ENCODE data around the gene KCNAB3. TPM values are rescaled to one million over a fixed set of nuclear protein-coding genes. Genes with fewer than 3 reads are reported as not detected.

Gene KCNAB3
- total and polyA plus RNA-seq, 11 donors = 0.19 to 1.7 (median 0.38) TPM; not detected in 2

GRCh38 chr17:7922269-7922844 is 7.3 kb downstream of the KCNAB3 start:
- Histone ChIP-seq H3K27me3 (no peaks in the 10 kb centered on the region), H3K9me3 (no peaks in the 10 kb centered on the region), H3K4me3 (peak overlapping the region in 11 of 12 donors; percentile 9 to 61 (median 52)), H3K4me1 (peaks cover 0 to 15% (median 9%) of the 10 kb centered on the region in 12 donors), H3K36me3 (no peaks in the 10 kb centered on the region), H3K27ac (peak overlapping the region; percentile 25 to 81 (median 70))
- DNase-seq (peak in 1 of 5 donors; percentile 21), ATAC-seq (peak in 1 of 4 donors; percentile 42)
- 25 to 34% (median 30%) methylated on average over 16 of the region's 16 CpGs for whole genome bisulfite sequencing, 4 donors
- intact Hi-C loops (cut with DNase I) = no loop called here
- TF ChIP-seq POLR2A (IDR thresholded peaks at IDR 0.05) (no peak), CTCF (IDR thresholded peaks at IDR 0.05) (no peak)

- DNase-seq (peak in 1 of 5 donors; percentile 5), ATAC-seq (no peak)
- no peak for TF ChIP-seq CTCF (IDR thresholded peaks at IDR 0.05)
- peaks cover 0 to 32% (median 25%) of the 10 kb centered on the region in 12 donors for H3K4me1 ChIP-seq
- peaks cover 0 to 4% (median 0%) of the 10 kb centered on the region in 9 donors for H3K36me3 ChIP-seq
- H3K9me3 ChIP-seq = no peaks in the 10 kb centered on the region
- 50 to 62% (median 58%) methylated on average over 2 of the region's 2 CpGs for WGBS, 4 donors
- H3K27me3 ChIP-seq = no peaks in the 10 kb centered on the region
- peak overlapping the region in 11 of 12 donors; percentile 89 to 98 (median 95) for H3K27ac ChIP-seq
- H3K4me3 ChIP-seq = peak overlapping the region in 8 of 12 donors; percentile 58 to 83 (median 68)
- intact Hi-C loops (cut with DNase I) = loop anchor here in 1 of 10 donors (10.0 kb wide), 1 partner anchor 138 kb away; no protein-coding TSS in a partner anchor
Measured at GRCh38 chr17:7916808-7917207, 12.8 kb downstream of the KCNAB3 start.

- Histone ChIP-seq H3K27me3 (no peaks in the 10 kb centered on the region), H3K27ac (peak overlapping the region; percentile 85 to 98 (median 95)), H3K4me1 (peaks cover 0 to 32% (median 25%) of the 10 kb centered on the region in 12 donors), H3K4me3 (peak overlapping the region; percentile 37 to 83 (median 63)), H3K36me3 (peaks cover 0 to 9% (median 4%) of the 10 kb centered on the region in 9 donors), H3K9me3 (no peaks in the 10 kb centered on the region)
- no peak for ATAC-seq
- WGBS, 4 donors = 31 to 37% (median 34%) methylated on average over 11 to 15 of the region's 15 CpGs
- intact Hi-C loops (cut with DNase I) = loop anchor here in 1 of 10 donors (10.0 kb wide), 1 partner anchor 138 kb away; no protein-coding TSS in a partner anchor
- no peak for DNase-seq
- TF ChIP-seq CTCF (IDR thresholded peaks at IDR 0.05) (no peak), POLR2A (IDR thresholded peaks at IDR 0.05) (no peak)
Measured at GRCh38 chr17:7916385-7916682, 13.3 kb downstream of the KCNAB3 start.

GRCh38 chr17:7915611-7916384 is 13.9 kb downstream of the KCNAB3 start, which contains the start of gene RNF227:
TSS of gene RNF227 (minus strand) at chr17:7916289. CDS start at chr17:7916195, 94 bp downstream.
- ATAC-seq (peak; percentile 84 to 92 (median 90)), DNase-seq (peak; percentile 92 to 94 (median 92))
- peak within 1 kb of the TSS; percentile 85 to 98 (median 95) for H3K27ac ChIP-seq
- peak within 1 kb of the TSS; percentile 37 to 83 (median 63) for H3K4me3 ChIP-seq
- peak in 1 of 2 donors; percentile 30 for TF ChIP-seq POLR2A (IDR thresholded peaks at IDR 0.05)
- TF ChIP-seq CTCF (IDR thresholded peaks at IDR 0.05) = peak in 1 of 12 donors; percentile 13
- H3K4me1 ChIP-seq = peaks cover 0 to 32% (median 25%) of the 10 kb centered on the region in 12 donors
- no peaks in the 10 kb centered on the region for H3K9me3 ChIP-seq
- no peaks in the 10 kb centered on the region for H3K27me3 ChIP-seq
- intact Hi-C loops (cut with DNase I) = loop anchor here in 4 of 10 donors (1.0 to 10.0 kb wide), 5 partner anchors 27 to 139 kb away; partner anchors contain the start of gene CHD3 (in 1 of the 4)
- peaks cover 0 to 14% (median 9%) of the 10 kb centered on the region in 9 donors for H3K36me3 ChIP-seq
- 0 to 1% (median 1%) methylated on average over 46 to 100 of the region's 100 CpGs for WGBS, 4 donors
